Esophagus (tissue), 2 donors: ENCODE results near the gene MYH15. TPM values are rescaled to one million over a fixed set of nuclear protein-coding genes. Genes with fewer than 3 reads are reported as not detected.

Source experiments
- H3K27ac ChIP-seq, 2 donors: one replicate each; pipeline ENCODE4 v1.5.1; 2013; ENCODE audit warnings: low read depth in 2 of 2, mild to moderate bottlenecking in 2 of 2, inconsistent platforms in 1 of 2, low read length in 1 of 2, moderate library complexity in 1 of 2
- H3K27me3 ChIP-seq, 2 donors: one replicate each; pipeline ENCODE4 v1.6.1; 2013; ENCODE audit warnings: low read length in 2 of 2, control low read depth in 1 of 2, mild to moderate bottlenecking in 1 of 2; ENCODE audit not compliant: insufficient read depth in 2 of 2, control insufficient read depth in 1 of 2
- H3K36me3 ChIP-seq, 2 donors: one replicate each; pipeline ENCODE4 v1.6.1; 2013; ENCODE audit warnings: low read length in 1 of 2; ENCODE audit not compliant: control insufficient read depth in 2 of 2, insufficient read depth in 2 of 2
- H3K4me1 ChIP-seq, 2 donors: one replicate each; pipeline ENCODE4 v1.6.1; 2013; ENCODE audit warnings: low read length in 1 of 2; ENCODE audit not compliant: control insufficient read depth in 2 of 2, insufficient read depth in 2 of 2
- H3K4me3 ChIP-seq, 2 donors: one replicate each; pipeline ENCODE4 v1.5.1; 2013; ENCODE audit warnings: low read length in 2 of 2, mild to moderate bottlenecking in 2 of 2, low read depth in 1 of 2, moderate library complexity in 1 of 2
- H3K9me3 ChIP-seq, 2 donors: one replicate each; pipeline ENCODE4 v1.6.1; 2013; ENCODE audit warnings: mild to moderate bottlenecking in 2 of 2, low read depth in 1 of 2, low read length in 1 of 2, moderate library complexity in 1 of 2; ENCODE audit not compliant: control insufficient read depth in 2 of 2, insufficient read depth in 1 of 2
- WGBS, 2 donors: extraction: QIAGEN DNeasy Blood & Tissue Kit; methylation state at CpG; one replicate each; pipeline ENCODE4 v1.1.7; 2013; 5-methylcytosine and 5-hydroxymethylcytosine counted together
- polyA plus RNA-seq, 2 donors: library from polyadenylated mRNA; stranded (reverse); fragments of 200-250 nt; gene quantifications; one replicate each; pipeline ENCODE4 v1.2.3, GENCODE V29; 2013
- donor health status: healthy with polysubstance abuse.
- donor health status: Bipolar disorder and iron deficiency.

Gene MYH15
- polyA plus RNA-seq, 2 donors = 0.01 to 0.02 TPM

DNA sequence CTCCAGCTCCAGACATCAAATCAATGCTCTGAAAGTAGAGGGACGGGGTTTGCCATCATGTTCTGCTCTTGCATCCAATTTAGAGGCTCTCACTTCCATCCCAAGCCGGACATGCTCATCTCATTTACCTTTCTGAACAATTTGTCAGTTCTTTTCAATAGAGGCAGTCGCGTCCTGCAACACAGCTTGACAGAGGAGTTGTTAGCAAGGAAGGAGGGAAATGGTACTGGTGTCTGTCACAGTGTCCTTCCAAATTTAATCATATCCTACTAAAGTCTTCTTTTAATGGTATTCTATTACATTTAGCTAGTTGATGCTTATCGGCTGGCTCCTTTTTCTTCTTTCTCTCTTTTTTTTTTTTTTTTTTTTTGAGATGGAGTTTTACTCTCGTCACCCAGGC is 168.5 kb downstream of the MYH15 start:
- WGBS, 2 donors = 81 to 94% methylated on average over 6 of the region's 6 CpGs
- no peaks in the 10 kb centered on the region for H3K36me3 ChIP-seq
- peaks cover 0 to 3% of the 10 kb centered on the region in 2 donors for H3K4me1 ChIP-seq
- no peak overlapping the region for H3K27ac ChIP-seq
- H3K27me3 ChIP-seq = no peaks in the 10 kb centered on the region
- H3K9me3 ChIP-seq = no peaks in the 10 kb centered on the region
- H3K4me3 ChIP-seq = no peak overlapping the region

- Histone ChIP-seq H3K36me3 (no peaks in the 10 kb centered on the region), H3K4me3 (no peak overlapping the region), H3K9me3 (no peaks in the 10 kb centered on the region), H3K27me3 (no peaks in the 10 kb centered on the region), H3K4me1 (no peaks in the 10 kb centered on the region), H3K27ac (no peak overlapping the region)
These were observed 171.4 kb downstream of the MYH15 start for GRCh38 chr3:108338901-108339545.

GRCh38 chr3:108334701-108335100 is 175.7 kb downstream of the MYH15 start:
- Histone ChIP-seq H3K9me3 (no peaks in the 10 kb centered on the region), H3K27ac (no peak overlapping the region), H3K36me3 (no peaks in the 10 kb centered on the region), H3K27me3 (no peaks in the 10 kb centered on the region), H3K4me3 (no peak overlapping the region), H3K4me1 (no peaks in the 10 kb centered on the region)
- 91 to 100% methylated on average over 1 of the region's 1 CpG for WGBS, 2 donors

GRCh38 chr3:108333961-108334360 is 176.4 kb downstream of the MYH15 start:
- no peaks in the 10 kb centered on the region for H3K4me1 ChIP-seq
- H3K4me3 ChIP-seq = no peak overlapping the region
- H3K27ac ChIP-seq = no peak overlapping the region
- no peaks in the 10 kb centered on the region for H3K36me3 ChIP-seq
- H3K9me3 ChIP-seq = no peaks in the 10 kb centered on the region
- no peaks in the 10 kb centered on the region for H3K27me3 ChIP-seq
- WGBS, 2 donors = 93 to 98% methylated on average over 1 of the region's 1 CpG

- Histone ChIP-seq H3K27ac (no peak overlapping the region), H3K4me3 (no peak overlapping the region), H3K36me3 (no peaks in the 10 kb centered on the region), H3K4me1 (no peaks in the 10 kb centered on the region), H3K27me3 (no peaks in the 10 kb centered on the region), H3K9me3 (no peaks in the 10 kb centered on the region)
- 90 to 91% methylated on average over 3 of the region's 3 CpGs for WGBS, 2 donors
These were observed 178.6 kb downstream of the MYH15 start for GRCh38 chr3:108331792-108332191.

Other genes starting within 250 kb of the MYH15 start
- gene HHLA2, start 214.0 kb downstream of the MYH15 start, polyA plus RNA-seq = not detected
- gene CIP2A, start 78.8 kb upstream of the MYH15 start, polyA plus RNA-seq = 1 to 10 TPM; 2.4 to 2.6 TPM
- 1 to 10 TPM; 1.1 to 1.4 TPM for gene DZIP3, start 79.1 kb upstream of the MYH15 start, polyA plus RNA-seq
- not detected for gene RETNLB, start 246.8 kb upstream of the MYH15 start, polyA plus RNA-seq